GM19023 (cell line): ENCODE data around the gene NSG1.
"Not testable (repeated sequence)": the region's sequence is repeated elsewhere in the genome, so short reads cannot be mapped to it uniquely, and the experiment has no call there.

Experiments used
- ATAC-seq: cut with Tn5 transposase; IDR thresholded peaks from one replicate; pipeline ENCODE4 v1.9.1; 2021; ENCODE audit warnings: mild to moderate bottlenecking, moderate library complexity; ENCODE audit not compliant: unreplicated experiment

Gene NSG1, protein sequence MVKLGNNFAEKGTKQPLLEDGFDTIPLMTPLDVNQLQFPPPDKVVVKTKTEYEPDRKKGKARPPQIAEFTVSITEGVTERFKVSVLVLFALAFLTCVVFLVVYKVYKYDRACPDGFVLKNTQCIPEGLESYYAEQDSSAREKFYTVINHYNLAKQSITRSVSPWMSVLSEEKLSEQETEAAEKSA

DNA sequence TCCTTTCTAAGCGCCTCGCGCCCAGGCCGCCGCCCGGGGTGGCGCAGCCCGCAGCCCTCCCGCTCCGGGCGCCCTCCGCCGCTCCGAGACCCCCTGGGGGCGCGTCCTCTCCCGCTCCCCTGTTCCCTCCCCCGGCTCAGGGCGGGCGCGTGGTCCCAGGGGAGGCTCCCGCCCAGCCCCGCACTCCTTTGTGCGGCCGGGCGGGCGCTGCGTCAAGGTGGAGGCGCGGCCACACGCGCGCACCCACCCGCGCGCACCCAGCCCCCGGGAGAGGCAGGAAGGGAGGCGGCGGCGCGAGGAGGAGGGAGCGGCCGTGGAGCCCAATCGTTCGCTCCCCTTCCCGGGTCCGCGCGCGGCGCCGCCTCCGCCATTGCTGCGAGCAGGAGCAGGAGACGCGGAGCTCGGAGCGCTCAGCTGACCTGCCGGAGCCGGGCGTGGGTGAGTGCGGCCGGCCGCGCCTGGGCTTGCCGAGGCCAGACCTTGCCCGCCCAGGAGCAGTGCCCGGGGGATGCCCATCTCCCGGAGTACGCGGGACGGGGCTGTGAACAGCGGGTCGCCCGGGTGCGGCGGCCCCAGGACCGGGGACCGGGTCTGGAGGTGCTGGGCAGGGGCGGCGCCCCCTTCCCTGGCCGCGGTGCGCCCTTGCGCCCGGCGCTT, at the start of gene NSG1:
Gene NSG1, plus strand, starts transcription at position 367 of the 657 bp plus-strand sequence. CDS start 528 bp downstream, outside the sequence.
- no peak for ATAC-seq

DNA sequence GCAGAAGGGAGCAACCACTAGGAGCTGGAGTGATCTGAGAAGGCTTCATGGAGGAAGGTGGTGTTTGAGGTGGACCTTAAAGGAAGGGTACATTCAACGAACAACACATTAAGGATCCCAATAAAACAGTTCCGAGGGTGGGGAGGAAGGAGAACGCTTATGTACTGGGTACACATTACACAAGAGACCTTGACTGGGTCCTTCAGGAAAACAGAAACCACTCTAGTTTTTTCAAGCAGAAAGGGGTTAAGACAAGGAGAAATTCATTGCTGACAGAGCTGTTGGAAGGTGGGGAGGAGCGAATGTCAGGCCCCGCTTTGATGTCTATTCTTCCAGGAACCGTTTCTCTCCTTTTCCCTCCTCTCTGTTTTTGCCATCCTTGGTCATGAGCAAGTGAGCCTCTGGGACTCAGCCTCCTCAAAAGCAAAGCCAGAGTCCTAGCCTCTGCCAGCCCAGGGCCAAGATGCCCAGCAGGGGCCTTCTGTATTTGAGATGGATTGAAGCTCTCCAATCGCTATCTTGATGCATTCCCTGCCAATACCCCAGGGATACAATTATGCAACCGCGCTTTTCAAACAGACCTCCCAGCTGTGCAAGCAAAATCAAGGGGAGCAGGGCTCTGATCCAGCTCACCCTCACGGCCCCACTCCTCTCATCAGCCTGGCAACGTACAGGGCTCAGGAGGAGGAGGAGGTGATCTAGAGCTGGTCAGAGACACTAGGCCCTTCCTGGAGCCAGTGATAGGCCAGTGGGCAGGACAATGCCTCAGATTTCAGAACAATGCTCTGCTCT, 48.5 kb upstream of the NSG1 start:
- no peak for ATAC-seq

DNA sequence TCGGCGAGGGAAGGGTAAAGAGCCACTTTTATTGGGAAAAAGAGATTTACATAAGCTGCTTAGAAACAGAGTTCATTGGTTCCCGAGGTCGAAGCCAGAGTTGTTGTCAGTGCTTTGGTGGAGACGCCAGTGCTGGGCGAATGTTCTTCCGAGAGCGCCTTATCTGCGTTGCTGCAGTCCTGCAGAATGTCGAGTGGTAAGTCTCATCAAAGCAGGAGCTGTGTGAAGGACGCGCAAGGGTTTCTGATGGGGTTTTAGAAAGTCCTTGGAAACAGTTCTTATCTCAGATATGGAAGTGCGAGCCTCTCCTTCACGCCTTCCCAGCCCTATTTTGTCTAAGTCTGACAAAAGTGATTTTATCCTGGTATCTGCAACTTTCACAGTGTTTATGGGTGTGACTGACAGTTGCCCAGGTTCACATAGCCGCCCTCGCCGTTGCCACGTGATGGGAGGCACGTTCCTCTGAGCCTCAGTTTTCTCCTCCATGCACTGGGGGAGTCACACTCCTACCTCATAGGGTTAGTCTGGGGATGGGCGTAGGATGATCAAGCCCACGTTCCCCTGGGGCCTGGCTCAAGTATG, 47.3 kb upstream of the NSG1 start:
- ATAC-seq = no peak

DNA sequence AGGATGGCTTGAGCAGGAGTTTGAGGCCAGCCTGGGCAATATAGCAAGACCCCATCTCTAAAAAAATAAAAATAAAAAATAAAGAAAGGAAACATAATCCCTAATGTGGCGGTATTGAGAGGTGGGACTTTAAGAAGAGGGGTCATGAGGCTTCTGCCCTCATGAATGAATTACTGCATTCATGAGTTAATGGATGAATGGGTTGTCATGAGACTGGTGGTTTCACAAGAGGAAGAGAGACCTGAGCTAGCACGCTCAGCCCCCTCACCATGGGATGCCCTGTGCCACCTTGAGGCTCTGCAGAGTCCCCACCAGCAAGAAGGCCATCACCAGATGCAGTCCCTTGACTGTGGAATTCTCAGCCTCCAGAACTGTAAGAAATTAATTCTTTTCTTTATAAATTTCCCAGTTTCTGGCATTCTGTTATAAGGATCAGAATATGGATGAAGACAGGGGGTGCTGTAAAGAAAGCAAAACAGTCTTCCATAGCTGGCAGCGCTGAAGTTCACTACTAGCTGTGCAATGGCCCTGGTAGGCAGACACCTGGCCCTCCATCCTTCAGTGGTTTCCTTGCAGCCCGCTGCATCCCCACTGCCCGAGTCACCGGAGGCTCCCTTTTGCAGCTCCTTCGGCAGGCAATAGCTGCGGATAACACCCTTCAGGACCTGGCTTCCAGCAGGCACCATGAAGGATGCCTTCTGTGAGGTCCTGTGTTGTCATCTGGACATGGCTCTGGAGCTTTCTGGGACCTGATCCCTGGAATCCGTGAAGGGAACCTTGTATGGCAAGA, 44.8 kb upstream of the NSG1 start:
- no peak for ATAC-seq

DNA sequence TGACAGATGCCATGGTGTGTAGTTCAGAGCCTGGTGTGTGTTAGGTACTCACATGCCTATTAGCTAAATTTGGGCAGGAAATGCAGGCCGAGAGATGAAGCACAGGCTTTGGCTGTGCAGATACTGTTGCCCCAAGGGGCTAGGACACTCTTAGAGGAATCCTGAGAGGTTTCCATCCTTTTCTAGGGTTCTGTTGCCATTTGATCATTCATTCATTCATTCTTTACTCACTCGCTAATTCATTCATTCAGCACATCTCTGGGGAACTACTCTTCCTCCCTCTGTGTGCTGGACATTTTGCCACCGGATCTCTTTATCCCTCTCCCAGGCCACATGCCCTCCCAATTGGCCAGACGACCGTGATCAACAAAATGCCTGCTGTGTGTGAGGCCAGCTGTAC, 43.9 kb upstream of the NSG1 start:
- no peak for ATAC-seq

DNA sequence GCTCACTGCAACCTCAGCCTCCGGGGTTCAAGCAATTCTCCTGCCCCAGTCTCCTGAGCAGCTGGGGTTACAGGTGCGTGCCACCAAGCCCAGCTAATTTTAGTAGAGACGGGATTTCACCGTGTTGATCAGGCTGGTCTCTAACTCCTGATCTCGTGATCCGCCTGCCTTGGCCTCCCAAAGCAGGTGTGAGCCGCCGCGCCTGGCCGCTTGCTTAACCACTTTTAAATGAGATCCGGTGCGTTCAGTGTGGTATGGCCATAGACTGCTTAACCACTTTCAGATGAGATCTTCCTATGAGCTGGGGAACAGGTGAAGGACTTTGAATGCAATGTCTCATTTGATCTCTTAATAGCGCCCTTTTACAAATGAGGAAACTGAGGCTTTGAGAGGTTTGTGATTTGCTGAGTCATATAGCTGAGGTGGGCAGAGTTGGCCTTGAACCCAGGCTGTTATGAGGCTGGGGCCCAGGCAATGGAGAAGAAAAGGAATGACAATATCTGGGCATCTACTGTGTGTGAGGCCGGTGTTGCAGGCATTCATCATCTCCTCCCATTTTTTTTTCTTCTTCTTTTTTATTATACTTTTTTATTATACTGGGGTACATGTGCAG, 41.9 kb upstream of the NSG1 start:
- peak; percentile 92 for ATAC-seq

DNA sequence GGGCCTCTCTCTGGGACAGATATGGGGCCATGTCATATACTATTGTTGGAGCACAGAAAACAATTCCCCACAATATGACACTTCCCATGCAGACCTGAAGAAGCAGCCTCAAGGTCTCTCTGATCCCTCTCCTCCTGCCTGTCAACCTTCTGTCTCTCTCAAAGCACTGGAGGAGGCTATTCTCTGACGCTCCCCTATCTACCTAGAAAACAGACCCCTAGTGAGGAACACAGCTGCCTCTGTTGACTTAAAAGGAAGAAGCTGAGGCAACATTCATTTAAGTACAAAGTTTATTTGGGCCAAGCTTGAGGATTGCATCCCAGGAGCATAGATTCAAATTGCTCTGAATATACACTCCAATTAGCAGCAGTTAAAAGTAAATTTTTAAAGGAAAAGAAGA, 39.3 kb upstream of the NSG1 start:
- no peak for ATAC-seq

DNA sequence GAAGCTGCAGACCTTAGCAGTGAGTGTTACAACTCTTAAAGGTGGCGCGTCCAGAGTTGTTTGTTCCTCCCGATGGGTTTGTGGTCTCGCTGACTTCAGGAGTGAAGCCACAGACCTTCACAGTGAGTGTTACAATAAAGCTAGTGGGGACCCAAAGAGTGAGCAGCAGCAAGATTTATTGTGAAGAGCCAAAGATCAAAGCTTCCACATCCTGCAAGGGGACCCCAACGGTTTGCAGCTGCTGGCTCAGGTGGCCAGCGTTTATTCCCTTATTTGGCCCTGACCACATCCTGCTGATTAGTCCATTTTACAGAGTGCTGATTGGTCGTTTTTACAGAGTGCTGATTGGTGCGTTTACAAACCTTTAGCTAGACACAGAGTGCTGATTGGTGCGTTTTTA, 38.3 kb upstream of the NSG1 start:
- not testable (repeated sequence) for ATAC-seq

DNA sequence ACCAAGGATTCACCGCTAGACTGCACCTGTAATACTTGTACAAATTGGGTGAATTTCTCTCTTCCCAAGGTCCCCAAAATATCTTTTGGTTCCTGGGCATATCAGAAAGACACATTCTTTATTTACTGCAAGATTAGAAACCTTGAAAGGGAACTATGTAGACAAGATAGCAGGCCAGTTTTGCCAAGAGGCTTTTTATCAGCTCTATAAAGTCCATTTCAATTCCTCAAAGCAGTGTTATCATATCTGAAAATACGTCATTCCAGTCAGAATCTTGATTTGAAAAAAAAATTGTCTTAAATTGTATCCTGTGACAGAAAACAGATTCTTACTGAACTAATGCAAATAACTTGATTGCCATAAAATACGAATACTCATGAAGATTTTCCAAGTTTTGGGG, 37.0 kb upstream of the NSG1 start:
- no peak for ATAC-seq

DNA sequence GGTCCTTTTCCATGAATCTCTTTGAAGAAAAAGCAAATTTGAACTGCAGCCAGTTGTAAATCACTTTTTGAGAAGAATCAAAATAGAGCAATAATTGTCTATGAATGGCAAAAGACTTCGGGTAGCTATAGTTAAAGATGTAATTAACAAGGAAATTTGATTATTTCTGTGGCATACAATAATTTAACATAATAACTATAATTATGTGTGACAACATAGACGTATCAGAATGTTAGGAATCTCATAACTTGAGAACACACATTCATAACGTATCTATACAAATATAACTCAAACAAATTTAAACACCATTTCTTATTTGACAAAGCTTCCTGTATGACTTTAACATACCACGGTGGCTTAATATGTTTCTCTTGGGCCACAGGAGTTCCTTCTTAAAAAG, 36.0 kb upstream of the NSG1 start:
- no peak for ATAC-seq

DNA sequence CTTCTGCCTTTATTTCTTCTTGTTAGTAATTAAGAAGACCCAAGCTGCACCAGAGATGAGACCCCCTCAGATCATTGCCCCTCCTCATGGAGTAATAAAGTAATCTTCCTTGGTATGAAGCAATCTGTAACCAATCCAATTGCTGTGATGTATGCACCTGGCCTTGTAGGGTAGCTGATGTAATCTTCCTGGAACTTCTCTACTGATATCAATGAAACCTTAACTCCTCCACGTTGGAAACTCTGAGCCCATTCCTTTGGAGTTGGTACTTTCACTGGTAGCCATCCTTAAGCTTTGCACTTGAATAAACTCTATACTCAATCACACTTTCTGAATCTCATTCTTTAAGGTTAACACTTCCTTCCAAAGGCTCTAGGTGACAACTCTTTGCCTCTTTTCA, 31.6 kb upstream of the NSG1 start:
- no peak for ATAC-seq

DNA sequence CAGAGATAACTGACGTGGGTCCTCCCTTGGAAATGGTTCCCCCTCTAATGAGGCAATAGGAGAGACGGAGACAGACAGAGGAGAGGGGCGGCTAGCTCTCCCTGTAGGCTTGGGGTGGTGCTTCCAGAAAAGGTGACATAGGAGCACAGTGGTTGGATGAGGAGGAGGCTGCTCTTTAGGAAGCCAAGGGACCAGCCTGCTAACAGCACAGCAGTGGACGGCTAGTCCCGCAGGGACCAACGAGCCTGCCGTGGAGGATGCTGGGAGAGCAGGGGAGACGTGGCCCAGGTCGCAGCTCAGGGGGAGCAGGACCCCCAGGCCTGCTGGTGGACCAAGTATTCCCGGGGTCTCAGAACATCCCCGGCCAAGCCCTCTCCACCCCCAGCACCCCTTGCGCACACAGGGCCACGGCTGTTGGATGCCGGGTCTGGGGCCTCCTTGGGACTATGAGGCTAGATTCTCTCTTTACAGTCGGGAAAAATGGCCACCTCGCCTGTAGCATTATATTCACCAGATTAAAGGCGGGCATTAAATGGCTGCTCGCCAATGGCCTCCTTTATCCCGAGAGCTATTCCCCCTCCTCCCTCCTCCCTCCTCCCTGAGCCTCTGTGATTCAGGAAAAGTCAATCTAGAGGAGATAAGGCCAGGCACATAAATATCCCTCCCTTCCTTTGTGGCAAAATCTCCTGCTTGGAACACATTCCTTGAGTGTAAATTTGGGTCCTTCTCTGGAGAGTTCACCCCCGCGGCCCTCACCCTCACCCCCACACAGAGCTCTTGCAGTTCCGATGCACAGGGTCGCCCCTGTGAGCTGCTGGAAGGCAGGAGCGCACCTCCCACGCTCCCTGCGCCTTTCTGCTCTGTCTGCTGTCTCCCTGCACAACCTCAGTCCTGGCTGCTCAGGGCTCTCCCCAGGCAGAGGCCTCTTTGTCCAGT, 30.5 kb upstream of the NSG1 start:
- no peak for ATAC-seq

DNA sequence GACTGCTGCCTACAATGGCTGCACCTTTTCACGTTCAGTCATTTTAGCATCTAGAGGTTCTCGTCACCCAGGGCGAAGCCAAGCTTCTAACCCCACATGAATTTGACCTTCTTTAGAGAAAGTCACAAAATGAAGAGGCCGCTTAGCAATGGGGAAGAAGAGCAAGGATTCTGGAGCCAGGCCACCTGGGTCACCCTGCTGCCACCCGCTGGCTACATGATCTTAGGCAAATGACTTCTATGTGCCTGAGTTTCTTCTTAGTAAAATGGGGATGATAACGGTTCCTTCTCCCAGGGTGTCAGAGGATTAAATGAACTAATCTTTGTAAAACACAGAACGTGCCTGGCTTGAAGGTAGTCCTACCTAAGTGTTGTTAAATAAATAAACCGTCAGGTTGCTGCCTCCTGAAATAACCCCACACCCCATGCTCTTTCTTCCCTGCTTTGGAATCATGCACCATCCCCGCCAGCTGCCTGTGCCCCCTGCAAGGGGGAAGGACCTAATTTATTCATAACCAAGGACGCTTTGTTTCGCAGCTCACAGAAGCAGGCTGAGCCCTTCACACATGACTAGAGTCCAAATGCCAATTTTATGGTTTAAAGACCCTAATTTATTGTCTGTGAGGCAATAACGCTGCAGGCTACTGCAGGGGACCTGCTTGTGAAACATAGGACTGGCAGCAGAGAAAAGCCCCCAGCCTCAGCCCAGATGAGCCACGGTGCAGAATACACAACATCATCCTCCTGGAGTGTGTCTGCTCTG, 28.6 kb upstream of the NSG1 start:
- ATAC-seq = no peak

DNA sequence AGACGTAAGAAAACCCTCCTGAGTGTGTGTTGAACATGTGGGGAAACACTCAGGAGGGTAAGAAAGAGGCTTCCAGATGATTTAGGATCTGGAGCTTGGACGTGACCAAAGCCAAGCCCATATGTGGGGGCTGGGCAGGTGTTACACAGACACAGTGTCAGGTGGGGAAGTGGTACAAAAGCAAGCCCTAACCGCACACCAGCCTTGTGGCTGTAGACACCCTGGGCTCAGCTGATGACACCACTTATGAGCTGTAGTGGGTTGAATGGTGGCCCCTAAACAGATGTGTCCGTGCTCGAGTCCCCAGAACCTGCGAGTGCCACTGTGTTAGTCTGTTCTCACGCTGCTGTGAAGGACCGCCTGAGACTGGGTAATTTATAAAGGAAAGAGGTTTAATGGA, 25.0 kb upstream of the NSG1 start:
- ATAC-seq = no peak

DNA sequence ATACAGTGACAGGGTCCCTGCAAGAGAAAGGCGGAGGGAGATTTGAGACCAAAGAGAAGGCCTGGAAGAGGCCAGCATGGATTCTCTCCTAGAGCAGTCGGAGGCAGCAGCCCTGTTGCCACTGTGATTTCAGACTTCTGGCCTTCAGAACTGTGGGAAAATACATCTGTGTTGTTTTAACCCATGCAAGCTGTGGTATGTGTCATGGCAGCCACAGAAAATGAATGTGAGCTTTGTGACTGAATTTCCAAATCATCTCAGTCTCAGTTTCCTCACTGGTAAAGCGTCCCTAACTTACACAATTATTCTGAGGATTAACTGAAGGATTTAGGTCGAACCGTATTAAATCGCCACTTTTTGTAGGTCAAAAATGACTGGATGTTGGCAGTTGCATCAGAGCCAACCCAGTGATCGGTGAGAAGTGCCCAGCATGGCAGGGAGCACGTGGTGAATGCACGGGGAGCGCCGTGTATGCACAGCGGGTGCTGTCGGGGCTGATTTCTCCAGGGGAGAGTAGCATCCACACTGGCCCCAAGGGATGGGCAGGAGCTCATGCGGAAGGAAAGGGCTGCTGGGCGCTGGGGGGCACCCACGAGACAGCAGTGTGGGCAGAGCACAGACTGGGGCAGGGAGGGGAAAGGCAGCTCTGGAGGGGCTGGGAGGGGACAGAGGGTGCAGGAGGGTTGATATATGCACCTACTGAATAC, 23.8 kb upstream of the NSG1 start:
- no peak for ATAC-seq

DNA sequence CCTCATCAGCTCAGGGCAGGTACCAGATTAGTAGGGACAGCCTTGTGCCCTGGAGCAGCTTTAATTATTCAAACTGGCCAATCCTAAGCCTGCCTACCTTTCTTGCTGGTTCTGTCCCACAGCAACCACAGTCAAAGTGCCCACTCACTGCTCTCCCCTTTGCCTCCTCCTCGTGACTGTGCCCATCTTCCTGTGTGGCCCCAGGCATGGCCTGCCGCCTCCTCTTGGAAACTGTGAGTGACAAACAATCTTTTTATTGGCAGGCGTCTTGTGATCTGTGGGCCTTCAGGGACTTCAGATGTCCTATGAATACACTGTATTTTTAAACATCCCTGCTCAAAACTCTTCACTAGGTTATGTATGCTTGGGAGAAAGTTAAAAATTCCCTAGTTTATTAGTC, 22.8 kb upstream of the NSG1 start:
- ATAC-seq = no peak

DNA sequence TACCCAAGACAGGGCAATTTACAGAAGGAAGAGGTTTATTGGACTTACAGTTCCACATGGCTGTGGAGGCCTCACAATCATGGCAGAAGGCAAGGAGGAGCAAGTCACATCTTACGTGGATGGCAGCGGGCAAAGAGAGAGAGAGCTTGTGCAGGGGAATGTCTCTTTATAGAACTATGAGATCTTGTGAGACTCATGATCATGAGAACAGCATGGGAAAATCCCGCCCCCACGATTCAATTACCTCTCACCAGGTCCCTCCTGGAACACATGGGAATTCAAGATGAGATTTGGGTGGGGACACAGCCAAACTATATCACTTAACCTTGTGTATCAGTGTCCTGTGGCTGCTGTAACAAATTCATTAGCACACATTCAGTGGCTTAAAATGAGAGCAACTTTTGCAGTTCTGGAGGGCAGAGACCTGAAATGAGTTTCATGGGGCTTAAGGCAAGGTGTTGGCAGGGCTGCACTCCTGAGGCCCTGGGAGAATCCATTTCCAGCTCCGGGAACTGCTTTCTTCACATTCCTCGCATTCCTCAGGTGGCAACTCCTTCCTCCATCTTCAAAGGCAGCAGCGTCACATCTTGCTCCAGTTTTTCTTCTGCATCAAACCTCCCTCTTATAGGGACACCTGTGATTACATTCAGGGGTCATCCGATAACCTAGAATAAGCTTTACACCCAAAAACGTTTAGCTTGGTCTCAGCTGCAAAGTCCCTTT, 22.3 kb upstream of the NSG1 start:
- ATAC-seq = no peak
